GM12874 (cell line): ENCODE measurements around the gene KCNQ1OT1.

Experiments
- TF ChIP-seq, protein P1 (sequence below): IDR thresholded peaks from 2 replicates; pipeline ENCODE4 v1.5.1; 2011; ENCODE audit warnings: low read depth, mild to moderate bottlenecking, control low read depth, low read length, moderate library complexity; ENCODE audit not compliant: insufficient read depth

KCNQ1OT1 gene

DNA sequence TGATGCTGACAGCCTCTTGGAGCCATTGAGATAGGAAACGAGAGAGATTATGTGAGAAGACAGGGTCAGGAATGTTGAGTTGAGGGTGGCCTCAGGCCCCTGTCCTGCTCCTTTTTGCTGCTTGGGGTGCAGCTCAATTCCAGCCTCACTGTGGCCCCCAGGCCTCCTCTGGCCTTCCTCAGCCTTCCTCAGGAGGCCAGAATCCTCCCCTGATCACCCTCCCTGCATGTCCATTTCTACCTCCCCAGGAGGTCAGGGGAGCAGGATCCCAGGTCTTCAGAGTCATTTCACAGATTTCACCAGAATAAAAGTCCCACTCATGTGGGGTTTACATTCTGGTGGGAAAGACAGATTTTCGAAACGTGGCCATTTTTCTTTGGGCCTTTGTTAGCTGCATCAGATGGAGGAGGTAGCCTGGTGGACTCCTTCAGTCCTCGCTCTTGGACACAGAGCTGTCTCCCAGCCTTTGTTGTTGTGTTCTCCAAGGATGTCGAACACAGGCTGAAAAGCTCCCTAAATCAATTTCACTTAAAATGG is 2.2 kb upstream of the KCNQ1OT1 start:
- TF ChIP-seq, protein P1, sequence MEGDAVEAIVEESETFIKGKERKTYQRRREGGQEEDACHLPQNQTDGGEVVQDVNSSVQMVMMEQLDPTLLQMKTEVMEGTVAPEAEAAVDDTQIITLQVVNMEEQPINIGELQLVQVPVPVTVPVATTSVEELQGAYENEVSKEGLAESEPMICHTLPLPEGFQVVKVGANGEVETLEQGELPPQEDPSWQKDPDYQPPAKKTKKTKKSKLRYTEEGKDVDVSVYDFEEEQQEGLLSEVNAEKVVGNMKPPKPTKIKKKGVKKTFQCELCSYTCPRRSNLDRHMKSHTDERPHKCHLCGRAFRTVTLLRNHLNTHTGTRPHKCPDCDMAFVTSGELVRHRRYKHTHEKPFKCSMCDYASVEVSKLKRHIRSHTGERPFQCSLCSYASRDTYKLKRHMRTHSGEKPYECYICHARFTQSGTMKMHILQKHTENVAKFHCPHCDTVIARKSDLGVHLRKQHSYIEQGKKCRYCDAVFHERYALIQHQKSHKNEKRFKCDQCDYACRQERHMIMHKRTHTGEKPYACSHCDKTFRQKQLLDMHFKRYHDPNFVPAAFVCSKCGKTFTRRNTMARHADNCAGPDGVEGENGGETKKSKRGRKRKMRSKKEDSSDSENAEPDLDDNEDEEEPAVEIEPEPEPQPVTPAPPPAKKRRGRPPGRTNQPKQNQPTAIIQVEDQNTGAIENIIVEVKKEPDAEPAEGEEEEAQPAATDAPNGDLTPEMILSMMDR = no peak

DNA sequence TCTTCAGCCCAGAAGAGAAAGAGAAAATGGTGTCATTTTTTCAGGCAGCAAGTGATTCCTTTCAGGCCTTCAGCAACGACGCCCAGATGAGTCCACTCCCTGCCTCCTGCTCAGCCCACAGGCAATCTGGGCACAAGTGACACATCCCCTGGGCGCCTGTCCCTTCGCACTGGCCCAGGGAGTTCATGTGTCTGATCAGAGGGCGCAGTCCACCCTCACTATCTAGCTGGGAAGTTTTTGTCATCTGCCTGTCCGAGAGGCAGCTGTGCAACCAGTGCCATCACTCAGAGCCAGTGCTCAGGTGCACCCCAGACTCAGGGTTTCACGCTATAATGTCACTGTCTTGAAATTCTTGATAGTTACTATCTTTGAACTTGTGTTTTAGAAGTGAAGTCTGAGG is 1.4 kb upstream of the KCNQ1OT1 start:
- TF ChIP-seq, protein P1 = no peak

- TF ChIP-seq, protein P1 = no peak
These were observed 819 bp upstream of the KCNQ1OT1 start for GRCh38 chr11:2700415-2701211.

DNA sequence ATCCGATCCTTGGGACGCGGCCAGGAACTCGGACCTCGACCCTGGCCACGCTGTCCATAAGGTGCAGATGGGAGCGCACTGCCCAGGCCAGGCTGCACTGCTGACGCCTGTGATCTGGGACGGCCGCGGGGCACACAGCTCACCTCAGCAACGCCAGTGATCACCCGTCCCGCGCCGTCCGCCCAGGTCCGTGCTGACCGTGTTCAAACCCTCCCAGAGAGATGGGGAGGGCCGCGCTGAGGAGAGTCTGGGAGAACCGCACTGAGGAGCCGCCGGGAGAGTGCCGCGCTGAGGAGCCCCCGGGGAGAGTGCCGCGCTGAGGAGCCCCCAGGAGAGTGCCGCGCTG is 636 bp downstream of the KCNQ1OT1 start:
- TF ChIP-seq, protein P1 = no peak

DNA sequence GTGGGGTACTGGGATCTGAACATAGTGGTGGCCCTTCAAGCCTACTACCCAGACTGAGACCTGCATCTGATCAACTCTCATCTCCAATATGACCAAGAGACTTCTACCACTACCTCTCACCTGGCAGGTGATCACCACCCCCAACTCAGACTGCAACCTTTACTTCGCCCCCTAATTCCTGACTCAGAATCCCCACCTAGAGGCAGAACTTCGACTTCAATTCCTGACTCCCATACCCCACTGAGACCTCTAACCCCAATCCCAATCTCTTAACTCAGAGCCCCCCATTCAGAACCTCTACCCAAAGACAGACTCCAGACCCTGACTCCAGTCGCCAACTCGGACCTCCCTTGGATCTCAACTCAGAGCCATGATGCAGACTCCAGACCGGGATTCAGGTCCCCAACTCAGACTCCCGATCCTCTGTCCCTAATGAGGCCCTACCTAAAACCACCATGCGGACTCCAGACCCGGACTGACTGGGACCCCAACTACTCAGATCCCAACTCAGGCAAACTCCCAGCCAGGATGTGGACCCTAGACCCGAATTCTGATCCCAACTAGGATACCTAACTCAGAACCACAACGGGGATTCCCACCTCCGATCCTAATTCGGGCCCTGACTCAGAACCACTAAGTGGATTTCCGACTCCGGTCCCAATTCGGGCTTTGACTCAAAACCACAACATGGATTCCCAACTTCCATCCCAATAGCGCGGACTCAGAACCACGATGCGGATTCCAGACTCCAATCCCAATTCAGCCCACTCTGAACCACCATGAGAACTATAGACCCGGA is 1.2 kb downstream of the KCNQ1OT1 start:
- TF ChIP-seq, protein P1 = no peak

DNA sequence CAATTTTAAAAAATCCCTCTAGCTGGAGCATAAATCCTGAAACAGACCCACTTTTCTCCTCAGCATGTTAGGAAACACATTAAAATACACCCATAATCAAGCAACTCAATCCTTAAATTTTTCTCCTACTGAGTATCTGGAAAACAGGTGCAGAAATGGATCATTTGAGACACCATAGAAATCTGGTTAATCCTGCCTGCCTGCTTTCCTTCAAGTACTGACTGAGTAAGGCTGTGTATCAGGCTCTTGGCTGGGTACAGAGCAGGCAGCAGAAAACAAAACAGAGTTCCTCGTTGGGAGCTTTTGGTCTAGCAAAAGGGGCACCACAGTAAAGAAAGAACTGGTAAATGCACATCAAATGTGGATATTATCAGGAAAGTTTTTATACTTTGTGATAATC is 1.9 kb downstream of the KCNQ1OT1 start:
- TF ChIP-seq, protein P1 = no peak

DNA sequence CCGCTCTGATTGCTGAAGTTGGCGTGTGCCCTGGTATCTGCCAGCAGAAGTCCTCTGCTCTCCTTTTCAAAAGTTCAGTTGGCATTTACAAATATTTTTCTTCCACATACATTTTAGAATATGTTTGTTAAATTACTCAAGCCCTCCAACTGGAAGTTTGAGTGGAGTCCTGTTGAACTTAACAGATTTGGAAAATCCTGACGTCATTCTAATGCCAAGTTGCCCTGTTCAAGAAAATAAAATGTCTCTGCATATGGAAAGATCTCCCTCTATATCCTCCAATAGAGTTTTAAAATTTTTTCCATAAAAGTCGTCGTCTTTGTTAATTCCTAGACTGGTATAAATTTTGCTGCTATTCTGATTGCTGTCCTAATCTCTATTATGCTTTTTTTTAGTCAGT is 3.3 kb downstream of the KCNQ1OT1 start:
- TF ChIP-seq, protein P1 = no peak
